Vagina (tissue), 2 donors: ENCODE results near the gene EEF2K. TPM values are rescaled to one million over a fixed set of nuclear protein-coding genes. Genes with fewer than 3 reads are reported as not detected.

Experiments used
- DNase-seq, 2 donors: peaks; one replicate each; pipeline ENCODE4 v3.0.0-alpha.2; 2017; ENCODE audit errors: extremely low spot score in 2 of 2
- H3K27ac ChIP-seq: fragments of 200-600 bp; sonication (generic); one replicate; pipeline ENCODE4 v1.5.1; 2019
- H3K27me3 ChIP-seq: fragments of 200-600 bp; sonication (generic); one replicate; pipeline ENCODE4 v1.5.1; 2019
- H3K36me3 ChIP-seq, 2 donors: fragments of 200-600 bp; sonication (generic); one replicate each; pipeline ENCODE4 v1.5.1; 2017 to 2019
- H3K4me1 ChIP-seq: fragments of 200-600 bp; sonication (generic); one replicate; pipeline ENCODE4 v1.5.1; 2019
- H3K4me3 ChIP-seq, 2 donors: fragments of 200-600 bp; sonication (generic); 1 replicate in 1 of 2; 2 replicates in 1 of 2; pipeline ENCODE4 v1.5.1; 2016 to 2019
- H3K9me3 ChIP-seq: fragments of 200-600 bp; sonication (generic); one replicate; pipeline ENCODE4 v1.5.1; 2019
- POLR2A ChIP-seq, 2 donors: fragments of 450-650 bp; IDR thresholded peaks; one replicate each; pipeline ENCODE4 v1.6.1; 2017; ENCODE audit warnings: antibody characterized with exemption in 2 of 2, mild to moderate bottlenecking in 2 of 2, moderate library complexity in 2 of 2
- POLR2AphosphoS5 ChIP-seq, 2 donors: sonication (generic); formaldehyde crosslinking; IDR thresholded peaks; one replicate each; pipeline ENCODE4 v1.9.0; 2017; ENCODE audit warnings: antibody characterized with exemption in 2 of 2, mild to moderate bottlenecking in 2 of 2, low read depth in 1 of 2; ENCODE audit not compliant: insufficient read depth in 1 of 2
- intact Hi-C: fragments of 100-400 bp; cut with DNase I; formaldehyde crosslinking; loops from one replicate; pipeline ENCODE4 v1.15.1; 2023
- total RNA-seq: library from RNA; depleted of rRNA; stranded (reverse); fragments of >200 nt; gene quantifications from one replicate; pipeline ENCODE4 v1.2.3, GENCODE V29; 2016
- TF ChIP-seq, protein P1 (sequence below), 3 experiments: fragments of 450-650 bp in 2 of 3; fragments of 200-600 bp in 1 of 3; sonication (generic) in 1 of 3; IDR thresholded peaks; one replicate each; pipeline ENCODE4 v1.5.1; 2017 to 2019; ENCODE audit warnings: antibody characterized with exemption in 3 of 3, mild to moderate bottlenecking in 2 of 3, moderate library complexity in 2 of 3

EEF2K gene
- total RNA-seq, 1 donor from 2014 or later: 50.3 TPM

DNA sequence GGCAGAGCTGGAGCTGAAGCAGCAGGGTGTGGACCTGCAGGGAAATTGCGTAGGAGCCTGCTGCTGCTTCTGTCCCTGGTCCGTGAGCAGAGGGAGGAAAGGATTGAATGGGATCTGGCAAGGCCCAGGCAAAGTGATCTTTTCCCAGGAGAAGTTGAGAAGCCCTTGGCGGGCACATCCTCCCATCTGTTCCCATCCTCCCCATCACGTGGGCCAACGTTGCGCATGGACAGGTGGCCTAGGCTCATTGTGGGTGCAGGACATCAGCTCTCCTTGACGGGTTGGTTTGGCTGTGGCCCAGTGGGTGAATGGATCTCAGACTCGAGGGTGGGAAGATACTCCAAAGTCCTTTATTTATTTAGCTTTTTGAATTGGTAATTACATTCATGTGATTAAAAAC is 61.7 kb downstream of the EEF2K start:
- Histone ChIP-seq H3K36me3 (peaks cover under 1 to 70% of the 10 kb centered on the region in 2 donors), H3K4me1 (no peaks in the 10 kb centered on the region), H3K4me3 (no peak overlapping the region), H3K27me3 (no peaks in the 10 kb centered on the region), H3K27ac (no peak overlapping the region), H3K9me3 (no peaks in the 10 kb centered on the region)
- TF ChIP-seq POLR2AphosphoS5 (IDR thresholded peaks at IDR 0.05; ENCODE audit: insufficient read depth in 1 of 2, low read depth in 1 of 2) (no peak), POLR2A (IDR thresholded peaks at IDR 0.05) (no peak)
- TF ChIP-seq, protein P1, sequence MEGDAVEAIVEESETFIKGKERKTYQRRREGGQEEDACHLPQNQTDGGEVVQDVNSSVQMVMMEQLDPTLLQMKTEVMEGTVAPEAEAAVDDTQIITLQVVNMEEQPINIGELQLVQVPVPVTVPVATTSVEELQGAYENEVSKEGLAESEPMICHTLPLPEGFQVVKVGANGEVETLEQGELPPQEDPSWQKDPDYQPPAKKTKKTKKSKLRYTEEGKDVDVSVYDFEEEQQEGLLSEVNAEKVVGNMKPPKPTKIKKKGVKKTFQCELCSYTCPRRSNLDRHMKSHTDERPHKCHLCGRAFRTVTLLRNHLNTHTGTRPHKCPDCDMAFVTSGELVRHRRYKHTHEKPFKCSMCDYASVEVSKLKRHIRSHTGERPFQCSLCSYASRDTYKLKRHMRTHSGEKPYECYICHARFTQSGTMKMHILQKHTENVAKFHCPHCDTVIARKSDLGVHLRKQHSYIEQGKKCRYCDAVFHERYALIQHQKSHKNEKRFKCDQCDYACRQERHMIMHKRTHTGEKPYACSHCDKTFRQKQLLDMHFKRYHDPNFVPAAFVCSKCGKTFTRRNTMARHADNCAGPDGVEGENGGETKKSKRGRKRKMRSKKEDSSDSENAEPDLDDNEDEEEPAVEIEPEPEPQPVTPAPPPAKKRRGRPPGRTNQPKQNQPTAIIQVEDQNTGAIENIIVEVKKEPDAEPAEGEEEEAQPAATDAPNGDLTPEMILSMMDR (IDR thresholded peaks at IDR 0.05): no peak
- intact Hi-C loops: no loop called here
- no peak for DNase-seq

DNA sequence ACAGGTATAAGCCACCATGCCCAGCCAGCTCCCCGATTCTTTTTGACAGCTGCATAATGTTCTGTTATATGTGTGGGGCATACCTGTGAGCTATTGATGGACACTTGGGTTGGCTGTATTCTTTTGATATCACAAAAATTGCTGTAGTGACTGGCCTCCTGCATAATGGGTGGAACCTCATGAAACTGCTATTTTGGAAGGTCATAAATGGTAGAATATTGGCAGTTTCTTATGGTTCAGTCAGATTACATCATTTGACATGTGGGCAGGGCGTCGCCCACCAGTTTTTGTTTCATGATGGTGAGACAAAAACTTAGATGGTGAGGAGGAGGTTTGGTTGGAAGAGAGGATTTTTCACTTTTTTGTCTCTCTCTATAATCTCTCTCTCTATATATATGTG is 64.4 kb downstream of the EEF2K start:
- intact Hi-C loops: no loop called here
- H3K36me3 ChIP-seq: peaks cover 5 to 74% of the 10 kb centered on the region in 2 donors
- no peaks in the 10 kb centered on the region for H3K4me1 ChIP-seq
- no peaks in the 10 kb centered on the region for H3K27me3 ChIP-seq
- no peak for DNase-seq
- TF ChIP-seq POLR2AphosphoS5 (IDR thresholded peaks at IDR 0.05; ENCODE audit: insufficient read depth in 1 of 2, low read depth in 1 of 2) (no peak), POLR2A (IDR thresholded peaks at IDR 0.05) (no peak)
- TF ChIP-seq, protein P1 (IDR thresholded peaks at IDR 0.05): no peak
- no peak overlapping the region for H3K4me3 ChIP-seq
- H3K9me3 ChIP-seq: no peaks in the 10 kb centered on the region
- H3K27ac ChIP-seq: no peak overlapping the region

DNA sequence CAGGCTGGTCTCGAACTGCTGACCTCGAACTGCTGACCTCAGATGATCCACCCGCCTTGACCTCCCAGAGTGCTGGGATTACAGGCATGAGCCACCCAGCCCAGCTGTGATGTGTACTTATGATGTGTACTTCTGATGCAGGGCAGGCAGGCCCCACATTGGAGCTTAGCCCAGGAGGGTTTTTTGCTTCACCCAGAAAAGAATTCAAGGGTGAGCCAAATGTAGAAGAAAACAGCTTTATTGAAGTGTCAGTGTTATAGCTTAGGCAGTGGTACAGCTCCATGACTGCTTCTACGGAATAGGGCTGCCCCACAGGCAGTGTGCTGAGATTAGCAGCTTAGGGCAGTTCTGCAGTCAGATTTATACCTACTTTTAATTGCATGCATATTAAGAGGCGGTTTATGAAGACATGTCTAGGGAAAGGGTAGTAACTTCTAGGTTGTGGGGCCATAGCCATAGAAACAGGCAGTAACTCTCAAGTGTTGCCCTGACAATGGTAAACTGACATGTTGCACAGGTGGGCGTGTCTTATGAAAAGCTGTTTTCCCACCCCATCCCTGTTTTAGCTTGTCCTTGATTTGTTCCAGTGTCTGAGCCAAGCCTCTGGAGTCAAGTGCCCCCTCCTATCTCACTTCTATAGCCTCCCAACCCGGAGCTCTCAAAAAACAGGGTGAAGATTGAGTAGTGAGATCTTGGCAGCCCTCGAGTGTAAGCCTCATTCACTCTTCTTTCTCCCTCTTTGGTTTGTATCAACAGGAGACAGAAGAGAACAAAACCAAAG is 67.0 kb downstream of the EEF2K start:
- TF ChIP-seq POLR2AphosphoS5 (IDR thresholded peaks at IDR 0.05; ENCODE audit: insufficient read depth in 1 of 2, low read depth in 1 of 2) (no peak), POLR2A (IDR thresholded peaks at IDR 0.05) (no peak)
- TF ChIP-seq, protein P1 (IDR thresholded peaks at IDR 0.05): no peak
- no peak for DNase-seq
- Histone ChIP-seq H3K27me3 (no peaks in the 10 kb centered on the region), H3K4me3 (no peak overlapping the region), H3K36me3 (peaks cover 5 to 74% of the 10 kb centered on the region in 2 donors), H3K9me3 (no peaks in the 10 kb centered on the region), H3K27ac (no peak overlapping the region), H3K4me1 (no peaks in the 10 kb centered on the region)
- intact Hi-C loops: no loop called here

DNA sequence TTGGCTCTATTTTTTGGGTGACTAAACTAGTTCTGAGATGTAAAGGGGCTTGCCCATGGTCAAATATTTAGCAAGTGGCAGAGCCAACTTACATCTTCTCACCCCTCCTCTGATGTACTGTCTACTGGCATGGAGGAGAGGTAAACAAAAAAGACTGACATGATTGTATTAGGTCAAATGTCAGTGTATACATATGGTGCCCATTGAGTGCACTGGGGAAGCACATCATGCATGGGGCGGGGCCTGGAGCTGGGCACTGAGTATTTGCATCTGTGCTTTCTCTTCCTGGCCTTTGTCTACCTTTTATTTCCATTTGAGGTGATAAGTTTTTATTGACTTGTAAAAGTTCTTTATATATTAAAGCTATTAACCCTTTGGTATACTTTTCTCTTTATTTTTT is 68.8 kb downstream of the EEF2K start:
- Histone ChIP-seq H3K27me3 (no peaks in the 10 kb centered on the region), H3K36me3 (peaks cover 5 to 80% of the 10 kb centered on the region in 2 donors), H3K4me1 (no peaks in the 10 kb centered on the region), H3K9me3 (no peaks in the 10 kb centered on the region), H3K27ac (no peak overlapping the region), H3K4me3 (no peak overlapping the region)
- no peak for TF ChIP-seq POLR2AphosphoS5 (IDR thresholded peaks at IDR 0.05; ENCODE audit: insufficient read depth in 1 of 2, low read depth in 1 of 2)
- no peak for TF ChIP-seq POLR2A (IDR thresholded peaks at IDR 0.05)
- TF ChIP-seq, protein P1 (IDR thresholded peaks at IDR 0.05): no peak
- intact Hi-C loops: no loop called here
- DNase-seq: no peak
